Endodermal cell (in vitro differentiated cells): Measurements from ENCODE around the gene RRP8. TPM values are rescaled to one million over a fixed set of nuclear protein-coding genes. Genes with fewer than 3 reads are reported as not detected.
A peak's percentile ranks its signal among the peaks of the same experiment; 100 is the strongest.

Experiments
- DNase-seq: peaks from one replicate; pipeline ENCODE4 v3.0.0-alpha.2; 2017
- H3K27ac ChIP-seq: 2 replicates; pipeline ENCODE4 v1.5.1; 2013; ENCODE audit warnings: mild to moderate bottlenecking, low read depth, low read length, moderate library complexity
- H3K27me3 ChIP-seq: 2 replicates; pipeline ENCODE4 v1.6.1; 2013; ENCODE audit warnings: mild to moderate bottlenecking, low read length, moderate library complexity; ENCODE audit not compliant: insufficient read depth, control insufficient read depth, poor library complexity, severe bottlenecking
- H3K36me3 ChIP-seq: 2 replicates; pipeline ENCODE4 v1.7.0; 2013; ENCODE audit warnings: mild to moderate bottlenecking, low read length, moderate library complexity; ENCODE audit not compliant: control insufficient read depth, insufficient read depth
- H3K4me1 ChIP-seq: one replicate; pipeline ENCODE4 v1.7.0; 2013; ENCODE audit warnings: low read length; ENCODE audit not compliant: control insufficient read depth, insufficient read depth
- H3K4me3 ChIP-seq: 2 replicates; pipeline ENCODE4 v1.5.1; 2013; ENCODE audit warnings: mild to moderate bottlenecking, low read length, moderate library complexity
- H3K9ac ChIP-seq: 2 replicates; pipeline ENCODE4 v1.6.1; 2013; ENCODE audit warnings: mild to moderate bottlenecking, low read length, moderate library complexity; ENCODE audit not compliant: poor library complexity, severe bottlenecking; ENCODE audit errors: extremely low read depth
- H3K9me3 ChIP-seq: 2 replicates; pipeline ENCODE4 v1.6.1; 2013; ENCODE audit warnings: mild to moderate bottlenecking, low read length, moderate library complexity; ENCODE audit not compliant: control insufficient read depth
- H3K27ac Mint-ChIP-seq: 2 replicates; pipeline ENCODE4 v1.8.0; 2020; ENCODE audit warnings: mixed read lengths
- H3K27me3 Mint-ChIP-seq: 2 replicates; pipeline ENCODE4 v1.8.0; 2021; ENCODE audit warnings: mild to moderate bottlenecking, mixed read lengths; ENCODE audit not compliant: insufficient read depth
- H3K36me3 Mint-ChIP-seq: 2 replicates; pipeline ENCODE4 v1.8.0; 2020; ENCODE audit warnings: low read depth, mixed read lengths
- H3K4me1 Mint-ChIP-seq: 2 replicates; pipeline ENCODE4 v1.8.0; 2020; ENCODE audit warnings: mixed read lengths
- H3K4me3 Mint-ChIP-seq: 2 replicates; pipeline ENCODE4 v1.8.0; 2020; ENCODE audit warnings: mild to moderate bottlenecking, moderate library complexity, mixed read lengths
- H3K9me3 Mint-ChIP-seq: 2 replicates; pipeline ENCODE4 v1.8.0; 2020; ENCODE audit warnings: mild to moderate bottlenecking, mixed read lengths
- WGBS, 2 experiments: methylation state at CpG; one replicate each; pipeline versions ENCODE4 v1.1.5 to v1.1.7; 2013; ENCODE audit warnings: missing lambda C conversion rate in 2 of 2, mixed read lengths in 1 of 2; ENCODE audit not compliant: insufficient coverage in 1 of 2, insufficient read length in 1 of 2; 5-methylcytosine and 5-hydroxymethylcytosine counted together
- total RNA-seq, 2 donors: library from RNA; stranded (reverse); fragmentation: NEBNext Ultra II Directional in 1 of 2; extraction: Animal tissue kit (Norgen Biotek cat#: 25700) in 1 of 2; gene quantifications; 2 replicates in 1 of 2; 3 replicates in 1 of 2; pipeline ENCODE4 v1.2.1, GENCODE V29; 2021
- TF ChIP-seq, protein P1 (sequence below): fragments of 200-600 bp; sonication (generic); conservative IDR thresholded peaks from 2 replicates; pipeline ENCODE4 v1.5.0; 2021; ENCODE audit warnings: antibody characterized with exemption, mild to moderate bottlenecking

Gene RRP8
- total RNA-seq, 2 donors from 2014 or later = 11.0 to 12.8 TPM

DNA sequence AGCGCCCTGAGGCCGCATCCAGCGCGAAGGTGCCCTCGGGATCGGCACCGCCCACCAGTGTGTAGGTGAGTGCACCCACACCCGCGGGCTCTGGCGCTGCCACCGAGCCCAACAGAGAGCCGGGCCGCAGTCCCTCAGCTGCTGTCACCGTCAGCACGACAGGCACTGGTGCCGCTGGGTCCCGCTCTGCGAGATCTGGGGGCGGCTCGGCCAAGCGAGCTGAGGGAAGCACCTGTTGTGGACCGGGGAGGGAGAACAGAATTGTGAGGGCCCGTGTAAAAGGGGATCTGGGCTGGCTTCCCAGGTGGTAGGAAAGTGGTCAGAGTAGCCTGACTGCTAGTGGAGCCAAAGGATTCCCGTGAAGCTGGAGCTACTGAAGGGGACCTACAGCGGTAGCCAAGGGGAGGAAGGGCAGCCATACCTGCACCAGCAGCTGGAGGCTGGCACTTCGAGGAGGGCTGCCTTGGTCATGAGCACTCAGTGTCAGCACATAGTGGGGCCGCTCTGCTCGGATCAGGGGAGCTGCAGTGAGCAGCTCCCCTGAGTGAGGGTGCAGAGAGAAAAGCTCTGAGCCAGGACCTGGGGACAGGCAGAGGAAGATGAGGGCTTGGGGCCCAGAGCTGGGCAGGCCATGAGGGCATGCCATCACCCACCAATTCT, 27.3 kb upstream of the RRP8 start:
- H3K27me3 ChIP-seq = peaks cover 29% of the 10 kb centered on the region
- no peaks in the 10 kb centered on the region for H3K4me1 ChIP-seq
- peak overlapping the region; percentile 46 for H3K4me3 Mint-ChIP-seq
- H3K4me1 Mint-ChIP-seq = peaks cover 2% of the 10 kb centered on the region
- TF ChIP-seq, protein P1, sequence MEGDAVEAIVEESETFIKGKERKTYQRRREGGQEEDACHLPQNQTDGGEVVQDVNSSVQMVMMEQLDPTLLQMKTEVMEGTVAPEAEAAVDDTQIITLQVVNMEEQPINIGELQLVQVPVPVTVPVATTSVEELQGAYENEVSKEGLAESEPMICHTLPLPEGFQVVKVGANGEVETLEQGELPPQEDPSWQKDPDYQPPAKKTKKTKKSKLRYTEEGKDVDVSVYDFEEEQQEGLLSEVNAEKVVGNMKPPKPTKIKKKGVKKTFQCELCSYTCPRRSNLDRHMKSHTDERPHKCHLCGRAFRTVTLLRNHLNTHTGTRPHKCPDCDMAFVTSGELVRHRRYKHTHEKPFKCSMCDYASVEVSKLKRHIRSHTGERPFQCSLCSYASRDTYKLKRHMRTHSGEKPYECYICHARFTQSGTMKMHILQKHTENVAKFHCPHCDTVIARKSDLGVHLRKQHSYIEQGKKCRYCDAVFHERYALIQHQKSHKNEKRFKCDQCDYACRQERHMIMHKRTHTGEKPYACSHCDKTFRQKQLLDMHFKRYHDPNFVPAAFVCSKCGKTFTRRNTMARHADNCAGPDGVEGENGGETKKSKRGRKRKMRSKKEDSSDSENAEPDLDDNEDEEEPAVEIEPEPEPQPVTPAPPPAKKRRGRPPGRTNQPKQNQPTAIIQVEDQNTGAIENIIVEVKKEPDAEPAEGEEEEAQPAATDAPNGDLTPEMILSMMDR = no peak
- H3K36me3 Mint-ChIP-seq = peaks cover 33% of the 10 kb centered on the region
- H3K27ac ChIP-seq = no peak overlapping the region
- H3K36me3 ChIP-seq = peaks cover 68% of the 10 kb centered on the region
- H3K27ac Mint-ChIP-seq = no peak overlapping the region
- 39 to 45% methylated on average over 8 to 28 of the region's 28 CpGs for WGBS, 2 experiments
- no peaks in the 10 kb centered on the region for H3K9me3 ChIP-seq
- H3K9me3 Mint-ChIP-seq = no peaks in the 10 kb centered on the region
- H3K4me3 ChIP-seq = peak overlapping the region; percentile 29
- H3K9ac ChIP-seq = no peak overlapping the region
- H3K27me3 Mint-ChIP-seq = peaks cover 41% of the 10 kb centered on the region
- DNase-seq = no peak

DNA sequence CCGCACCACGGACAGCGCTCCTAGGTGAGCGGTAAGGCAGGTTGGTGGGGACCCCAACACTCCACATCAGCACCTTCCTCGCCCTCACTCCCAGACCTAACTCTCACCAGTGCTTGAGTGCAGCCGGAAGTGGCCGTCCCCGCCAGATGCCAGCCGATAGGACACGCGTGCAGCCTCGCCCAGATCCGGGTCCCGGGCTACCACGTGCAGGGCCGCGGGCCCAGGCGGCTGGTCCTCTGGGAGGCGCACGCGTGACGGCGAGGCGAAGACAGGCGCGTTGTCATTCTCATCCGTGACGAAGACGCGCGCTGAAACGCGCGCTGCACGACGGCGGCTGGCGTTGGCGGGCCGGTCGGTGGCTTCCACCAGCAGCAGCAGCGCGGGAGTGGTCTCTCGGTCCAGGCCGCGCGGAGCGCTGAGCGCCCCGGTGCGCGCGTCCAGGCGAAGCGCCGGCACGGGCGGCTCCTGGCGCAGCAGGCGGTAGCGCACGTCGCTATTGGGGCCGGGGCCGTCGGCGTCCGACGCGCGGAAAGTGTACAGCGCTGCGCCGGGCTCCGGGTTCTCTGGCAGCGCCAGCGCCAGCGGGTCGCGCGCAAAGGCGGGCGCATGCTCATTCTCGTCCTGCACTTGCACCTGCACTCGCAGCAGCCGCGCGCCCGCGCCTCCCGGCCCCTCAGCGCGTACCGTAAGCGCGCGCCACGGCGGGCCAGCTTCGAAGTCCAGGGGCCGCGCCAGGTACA, 26.6 kb upstream of the RRP8 start:
- H3K27ac ChIP-seq = no peak overlapping the region
- H3K27ac Mint-ChIP-seq = no peak overlapping the region
- 31 to 55% methylated on average over 49 to 102 of the region's 102 CpGs for WGBS, 2 experiments
- no peaks in the 10 kb centered on the region for H3K9me3 ChIP-seq
- peak overlapping the region; percentile 29 for H3K4me3 ChIP-seq
- peaks cover 74% of the 10 kb centered on the region for H3K36me3 ChIP-seq
- no peaks in the 10 kb centered on the region for H3K9me3 Mint-ChIP-seq
- H3K36me3 Mint-ChIP-seq = peaks cover 35% of the 10 kb centered on the region
- H3K9ac ChIP-seq = no peak overlapping the region
- H3K4me1 ChIP-seq = no peaks in the 10 kb centered on the region
- H3K4me1 Mint-ChIP-seq = peaks cover 2% of the 10 kb centered on the region
- H3K27me3 ChIP-seq = peaks cover 29% of the 10 kb centered on the region
- H3K27me3 Mint-ChIP-seq = peaks cover 41% of the 10 kb centered on the region
- H3K4me3 Mint-ChIP-seq = peak overlapping the region; percentile 46
- TF ChIP-seq, protein P1 = no peak
- DNase-seq = peak; percentile 84

DNA sequence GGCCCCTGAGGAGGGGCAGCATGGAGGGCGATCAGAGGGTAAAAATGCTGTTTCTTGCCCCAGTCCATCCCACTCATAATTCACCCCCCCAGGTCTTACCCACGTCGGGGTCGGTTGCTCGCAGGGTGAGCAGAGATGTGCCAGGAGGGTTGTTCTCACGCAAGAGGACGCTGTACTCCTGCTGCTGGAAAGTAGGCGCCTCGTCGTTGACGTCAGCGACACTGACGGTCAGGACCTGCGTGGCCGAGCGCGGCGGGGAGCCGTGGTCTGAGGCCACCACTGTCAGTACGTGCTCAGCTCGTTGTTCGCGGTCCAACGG, 26.1 kb upstream of the RRP8 start:
- Mint-ChIP-seq H3K9me3 (no peaks in the 10 kb centered on the region), H3K4me3 (peak overlapping the region; percentile 46), H3K4me1 (peaks cover 2% of the 10 kb centered on the region), H3K36me3 (peaks cover 35% of the 10 kb centered on the region), H3K27ac (no peak overlapping the region), H3K27me3 (peaks cover 41% of the 10 kb centered on the region)
- Histone ChIP-seq H3K27ac (no peak overlapping the region), H3K9me3 (no peaks in the 10 kb centered on the region), H3K27me3 (peaks cover 29% of the 10 kb centered on the region), H3K36me3 (peaks cover 74% of the 10 kb centered on the region), H3K4me1 (no peaks in the 10 kb centered on the region), H3K9ac (no peak overlapping the region), H3K4me3 (no peak overlapping the region)
- DNase-seq = no peak
- TF ChIP-seq, protein P1 = no peak
- 97% methylated on average over 19 to 24 of the region's 24 CpGs for WGBS, 2 experiments
